ENCODE results near the gene MANSC1.

DNA sequence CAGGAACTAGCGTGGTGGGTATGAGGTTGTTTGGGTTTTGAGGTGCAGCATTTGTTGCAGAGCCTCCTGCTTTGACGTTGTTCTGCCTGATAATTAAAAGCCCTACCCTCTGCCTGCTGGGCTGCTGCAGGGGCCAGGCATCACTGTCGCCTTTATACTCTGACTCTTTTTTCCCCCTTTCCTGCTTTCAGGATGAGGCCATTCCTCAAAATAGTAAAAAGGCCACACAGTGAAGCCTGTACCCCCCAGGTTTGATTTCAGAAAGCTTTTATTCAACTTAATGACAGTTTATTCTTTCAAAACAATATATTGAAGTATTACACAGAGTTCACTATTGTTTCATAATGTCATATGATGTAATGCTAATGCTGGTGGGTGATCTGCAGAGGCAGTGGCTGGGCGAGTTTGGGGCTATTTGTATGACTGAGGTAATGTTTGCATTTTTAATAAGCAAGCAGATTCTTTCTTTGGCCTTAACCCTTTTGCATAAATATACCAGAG is 15.9 kb upstream of the MANSC1 start:
- TF ChIP-seq, protein P1, sequence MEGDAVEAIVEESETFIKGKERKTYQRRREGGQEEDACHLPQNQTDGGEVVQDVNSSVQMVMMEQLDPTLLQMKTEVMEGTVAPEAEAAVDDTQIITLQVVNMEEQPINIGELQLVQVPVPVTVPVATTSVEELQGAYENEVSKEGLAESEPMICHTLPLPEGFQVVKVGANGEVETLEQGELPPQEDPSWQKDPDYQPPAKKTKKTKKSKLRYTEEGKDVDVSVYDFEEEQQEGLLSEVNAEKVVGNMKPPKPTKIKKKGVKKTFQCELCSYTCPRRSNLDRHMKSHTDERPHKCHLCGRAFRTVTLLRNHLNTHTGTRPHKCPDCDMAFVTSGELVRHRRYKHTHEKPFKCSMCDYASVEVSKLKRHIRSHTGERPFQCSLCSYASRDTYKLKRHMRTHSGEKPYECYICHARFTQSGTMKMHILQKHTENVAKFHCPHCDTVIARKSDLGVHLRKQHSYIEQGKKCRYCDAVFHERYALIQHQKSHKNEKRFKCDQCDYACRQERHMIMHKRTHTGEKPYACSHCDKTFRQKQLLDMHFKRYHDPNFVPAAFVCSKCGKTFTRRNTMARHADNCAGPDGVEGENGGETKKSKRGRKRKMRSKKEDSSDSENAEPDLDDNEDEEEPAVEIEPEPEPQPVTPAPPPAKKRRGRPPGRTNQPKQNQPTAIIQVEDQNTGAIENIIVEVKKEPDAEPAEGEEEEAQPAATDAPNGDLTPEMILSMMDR (IDR thresholded peaks at IDR 0.05; ENCODE audit: insufficient read depth, low read length, poor library complexity, severe bottlenecking): no peak
- no peak for TF ChIP-seq EZH2phosphoT487 (conservative IDR thresholded peaks at IDR 0.05; ENCODE audit: low read length)
